Measurements from ENCODE around the gene RBM44.

- no peak for TF ChIP-seq GATA2 (IDR thresholded peaks at IDR 0.05; ENCODE audit: low read depth, low read length)
- no peak for TF ChIP-seq GATA3 (IDR thresholded peaks at IDR 0.05; ENCODE audit: low read depth, low read length)
Measured at GRCh38 chr2:237782181-237782580, 16.4 kb upstream of the RBM44 start.

All from SH-SY5Y (cell line).